HEK293 (cell line): ENCODE measurements around the gene LMOD1.

Experiments used
- CTCF ChIA-PET: fragments of 350-600 bp; formaldehyde crosslinking; extraction: SDS; loops from one replicate; lab custom pipeline; 2021; ENCODE audit warnings: antibody characterized with exemption; lab: Yijun Ruan, JAX
- POLR2A ChIA-PET: fragments of 300-600 bp; formaldehyde crosslinking; extraction: SDS; loops from one replicate; lab custom pipeline; 2020; ENCODE audit warnings: antibody characterized with exemption, inconsistent platforms; lab: Yijun Ruan, JAX
- H3K27ac ChIP-seq: fragments of 200-500 bp; sonication (Bioruptor generic); 2 replicates; pipeline ENCODE4 v1.5.1; 2014; ENCODE audit warnings: low read depth, low read length, control low read depth, inconsistent platforms; ENCODE audit errors: extremely low read depth
- H3K36me3 ChIP-seq, 2 experiments: fragments of 200-500 bp in 1 of 2; sonication (Bioruptor generic) in 1 of 2; 1 replicate in 1 of 2; 2 replicates in 1 of 2; pipeline ENCODE4 v1.5.1; 2014 to 2017; ENCODE audit warnings: inconsistent platforms in 2 of 2, low read length in 2 of 2; ENCODE audit not compliant: control insufficient read depth in 2 of 2, insufficient read depth in 1 of 2
- H3K4me1 ChIP-seq: fragments of 200-500 bp; sonication (Bioruptor generic); 2 replicates; pipeline ENCODE4 v1.5.1; 2014; ENCODE audit warnings: mild to moderate bottlenecking, low read length, inconsistent platforms; ENCODE audit not compliant: control insufficient read depth, insufficient read depth
- H3K4me3 ChIP-seq: 2 replicates; pipeline ENCODE4 v1.5.1; 2011; ENCODE audit warnings: low read depth, mild to moderate bottlenecking, control low read depth, low read length, moderate library complexity
- H3K9me3 ChIP-seq: fragments of 200-500 bp; sonication (Bioruptor generic); 2 replicates; pipeline ENCODE4 v1.5.1; 2014; ENCODE audit warnings: low read depth, low read length, inconsistent platforms; ENCODE audit not compliant: control insufficient read depth, insufficient read depth
- GFI1B ChIP-seq: fragments of 450-650 bp; formaldehyde crosslinking; IDR thresholded peaks from 2 replicates; pipeline ENCODE4 v1.5.1; 2016; ENCODE audit warnings: missing biosample characterization, missing genetic modification characterization
- HOXC10 ChIP-seq: sonication (generic); formaldehyde crosslinking; IDR thresholded peaks from 2 replicates; pipeline ENCODE4 v1.8.1; 2023; ENCODE audit warnings: mild to moderate bottlenecking, missing genetic modification reagents
- TRIM28 ChIP-seq: IDR thresholded peaks from 2 replicates; pipeline ENCODE4 v1.6.1; 2011; ENCODE audit warnings: low read length, control low read depth, borderline replicate concordance
- ZEB2 ChIP-seq: fragments of 450-650 bp; formaldehyde crosslinking; IDR thresholded peaks from 2 replicates; pipeline ENCODE4 v1.5.1; 2016; ENCODE audit warnings: missing biosample characterization, missing genetic modification characterization
- ZFP69B ChIP-seq: fragments of 450-650 bp; formaldehyde crosslinking; IDR thresholded peaks from 2 replicates; pipeline ENCODE4 v1.5.1; 2016; ENCODE audit warnings: missing biosample characterization, missing genetic modification characterization
- ZNF121 ChIP-seq: fragments of 450-650 bp; formaldehyde crosslinking; IDR thresholded peaks from 2 replicates; pipeline ENCODE4 v1.5.1; 2016; ENCODE audit warnings: missing biosample characterization, missing genetic modification characterization
- ZNF266 ChIP-seq: fragments of 450-650 bp; formaldehyde crosslinking; IDR thresholded peaks from 2 replicates; pipeline ENCODE4 v1.5.1; 2016; ENCODE audit warnings: missing biosample characterization, missing genetic modification characterization, low read depth
- ZNF292 ChIP-seq: fragments of 450-650 bp; formaldehyde crosslinking; IDR thresholded peaks from 2 replicates; pipeline ENCODE4 v1.5.1; 2016; ENCODE audit warnings: low read depth, missing biosample characterization, missing genetic modification characterization, borderline replicate concordance
- ZNF302 ChIP-seq: fragments of 450-650 bp; formaldehyde crosslinking; IDR thresholded peaks from 2 replicates; pipeline ENCODE4 v1.5.1; 2016; ENCODE audit warnings: missing biosample characterization, missing genetic modification characterization, low read depth
- ZNF626 ChIP-seq: fragments of 450-650 bp; sonication (Bioruptor Pico); formaldehyde crosslinking; IDR thresholded peaks from 2 replicates; pipeline ENCODE4 v1.5.1; 2018; ENCODE audit warnings: missing biosample characterization, missing genetic modification characterization, inconsistent platforms
- ZNF664 ChIP-seq: fragments of 450-650 bp; formaldehyde crosslinking; IDR thresholded peaks from 2 replicates; pipeline ENCODE4 v1.5.1; 2016; ENCODE audit warnings: missing biosample characterization, missing genetic modification characterization
- TF ChIP-seq, protein P1 (sequence below): fragments of 450-650 bp; formaldehyde crosslinking; optimal IDR thresholded peaks from 2 replicates; pipeline ENCODE3; 2016; ENCODE audit warnings: missing biosample characterization, mild to moderate bottlenecking, missing genetic modification characterization
- TF ChIP-seq, protein P2 (sequence below): fragments of 450-650 bp; formaldehyde crosslinking; IDR thresholded peaks from 2 replicates; pipeline ENCODE4 v1.5.1; 2016; ENCODE audit warnings: missing biosample characterization, missing genetic modification characterization
- TF ChIP-seq, protein P3 (sequence below): fragments of 450-650 bp; formaldehyde crosslinking; IDR thresholded peaks from 2 replicates; pipeline ENCODE4 v1.5.1; 2016; ENCODE audit warnings: missing biosample characterization, missing genetic modification characterization
- TF ChIP-seq, protein P4 (sequence below): fragments of 450-650 bp; IDR thresholded peaks from 2 replicates; pipeline ENCODE4 v1.5.1; 2018; ENCODE audit warnings: missing biosample characterization, missing genetic modification characterization
- TF ChIP-seq, protein P5 (sequence below): fragments of 450-650 bp; formaldehyde crosslinking; IDR thresholded peaks from 2 replicates; pipeline ENCODE4 v1.5.1; 2016; ENCODE audit warnings: missing biosample characterization, missing genetic modification characterization
- TF ChIP-seq, protein P6 (sequence below): fragments of 450-650 bp; formaldehyde crosslinking; IDR thresholded peaks from 2 replicates; pipeline ENCODE4 v1.5.1; 2016; ENCODE audit warnings: missing biosample characterization, missing genetic modification characterization

LMOD1 gene

DNA sequence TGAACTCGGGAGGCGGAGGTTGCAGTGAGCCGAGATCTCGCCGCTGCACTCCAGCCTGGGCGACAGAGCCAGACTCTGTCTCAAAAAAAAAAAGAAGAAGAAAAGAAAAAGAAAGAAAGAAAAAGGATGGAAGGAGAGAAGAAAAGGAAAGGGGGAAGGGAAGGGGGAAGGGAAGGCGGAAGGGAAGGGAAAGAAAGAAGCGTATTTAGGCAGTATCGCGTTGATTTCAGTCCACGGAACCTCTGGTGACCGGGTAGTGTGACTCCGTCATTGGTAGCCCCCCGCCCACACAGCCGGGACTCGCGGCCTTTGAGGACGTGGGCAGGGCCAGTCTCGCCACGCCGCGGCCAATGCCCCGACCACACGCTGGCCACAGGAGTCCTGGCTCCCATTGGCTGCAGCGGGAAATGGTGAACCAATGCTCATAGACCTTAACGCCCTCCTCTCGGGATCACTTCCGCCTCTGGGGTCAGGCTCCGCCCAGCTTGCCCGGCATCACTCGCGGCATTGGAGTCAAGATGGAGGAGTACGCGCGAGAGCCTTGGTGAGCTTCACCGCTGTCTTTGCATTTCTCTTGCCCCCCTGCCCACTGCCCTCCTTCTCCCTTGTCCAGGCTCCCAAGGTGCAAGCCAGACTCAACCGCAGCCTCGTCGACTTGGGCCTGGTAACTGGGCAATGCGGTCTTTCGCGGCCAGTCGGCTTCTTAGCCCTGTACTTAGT is 8.8 kb upstream of the LMOD1 start, which contains the start of gene TIMM17A (continued):
- TF ChIP-seq ZNF121 (no peak), ZEB2 (tag by site-specific recombination) (peak; percentile 64; the same call in 1 of the 2 replicates), ZNF302 (no peak), ZNF292 (tag by site-specific recombination) (0 out of 2 replicates have a peak, but pooled peaks have one; percentile 4), ZNF626 (tag by site-specific recombination) (no peak), ZNF266 (tag by site-specific recombination) (no peak), HOXC10 (CRISPR knock-in tag) (no peak), ZFP69B (tag by site-specific recombination) (peak; percentile 60; the same call in 1 of the 2 replicates), TRIM28 (peak; percentile 71; the same call in 1 of the 2 replicates), GFI1B (tag by site-specific recombination) (no peak)
- TF ChIP-seq, protein P1, sequence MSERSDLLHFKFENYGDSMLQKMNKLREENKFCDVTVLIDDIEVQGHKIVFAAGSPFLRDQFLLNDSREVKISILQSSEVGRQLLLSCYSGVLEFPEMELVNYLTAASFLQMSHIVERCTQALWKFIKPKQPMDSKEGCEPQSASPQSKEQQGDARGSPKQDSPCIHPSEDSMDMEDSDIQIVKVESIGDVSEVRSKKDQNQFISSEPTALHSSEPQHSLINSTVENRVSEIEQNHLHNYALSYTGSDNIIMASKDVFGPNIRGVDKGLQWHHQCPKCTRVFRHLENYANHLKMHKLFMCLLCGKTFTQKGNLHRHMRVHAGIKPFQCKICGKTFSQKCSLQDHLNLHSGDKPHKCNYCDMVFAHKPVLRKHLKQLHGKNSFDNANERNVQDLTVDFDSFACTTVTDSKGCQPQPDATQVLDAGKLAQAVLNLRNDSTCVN = peak; percentile 33
- TF ChIP-seq, protein P2, sequence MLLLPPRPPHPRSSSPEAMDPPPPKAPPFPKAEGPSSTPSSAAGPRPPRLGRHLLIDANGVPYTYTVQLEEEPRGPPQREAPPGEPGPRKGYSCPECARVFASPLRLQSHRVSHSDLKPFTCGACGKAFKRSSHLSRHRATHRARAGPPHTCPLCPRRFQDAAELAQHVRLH (tag by site-specific recombination) = peak; percentile 93
- TF ChIP-seq, protein P3, sequence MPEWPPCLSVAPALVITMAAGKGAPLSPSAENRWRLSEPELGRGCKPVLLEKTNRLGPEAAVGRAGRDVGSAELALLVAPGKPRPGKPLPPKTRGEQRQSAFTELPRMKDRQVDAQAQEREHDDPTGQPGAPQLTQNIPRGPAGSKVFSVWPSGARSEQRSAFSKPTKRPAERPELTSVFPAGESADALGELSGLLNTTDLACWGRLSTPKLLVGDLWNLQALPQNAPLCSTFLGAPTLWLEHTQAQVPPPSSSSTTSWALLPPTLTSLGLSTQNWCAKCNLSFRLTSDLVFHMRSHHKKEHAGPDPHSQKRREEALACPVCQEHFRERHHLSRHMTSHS (tag by site-specific recombination) = 0 out of 2 replicates have a peak, but pooled peaks have one; percentile 23
- TF ChIP-seq, protein P4, sequence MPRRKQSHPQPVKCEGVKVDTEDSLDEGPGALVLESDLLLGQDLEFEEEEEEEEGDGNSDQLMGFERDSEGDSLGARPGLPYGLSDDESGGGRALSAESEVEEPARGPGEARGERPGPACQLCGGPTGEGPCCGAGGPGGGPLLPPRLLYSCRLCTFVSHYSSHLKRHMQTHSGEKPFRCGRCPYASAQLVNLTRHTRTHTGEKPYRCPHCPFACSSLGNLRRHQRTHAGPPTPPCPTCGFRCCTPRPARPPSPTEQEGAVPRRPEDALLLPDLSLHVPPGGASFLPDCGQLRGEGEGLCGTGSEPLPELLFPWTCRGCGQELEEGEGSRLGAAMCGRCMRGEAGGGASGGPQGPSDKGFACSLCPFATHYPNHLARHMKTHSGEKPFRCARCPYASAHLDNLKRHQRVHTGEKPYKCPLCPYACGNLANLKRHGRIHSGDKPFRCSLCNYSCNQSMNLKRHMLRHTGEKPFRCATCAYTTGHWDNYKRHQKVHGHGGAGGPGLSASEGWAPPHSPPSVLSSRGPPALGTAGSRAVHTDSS (tag by site-specific recombination) = no peak

DNA sequence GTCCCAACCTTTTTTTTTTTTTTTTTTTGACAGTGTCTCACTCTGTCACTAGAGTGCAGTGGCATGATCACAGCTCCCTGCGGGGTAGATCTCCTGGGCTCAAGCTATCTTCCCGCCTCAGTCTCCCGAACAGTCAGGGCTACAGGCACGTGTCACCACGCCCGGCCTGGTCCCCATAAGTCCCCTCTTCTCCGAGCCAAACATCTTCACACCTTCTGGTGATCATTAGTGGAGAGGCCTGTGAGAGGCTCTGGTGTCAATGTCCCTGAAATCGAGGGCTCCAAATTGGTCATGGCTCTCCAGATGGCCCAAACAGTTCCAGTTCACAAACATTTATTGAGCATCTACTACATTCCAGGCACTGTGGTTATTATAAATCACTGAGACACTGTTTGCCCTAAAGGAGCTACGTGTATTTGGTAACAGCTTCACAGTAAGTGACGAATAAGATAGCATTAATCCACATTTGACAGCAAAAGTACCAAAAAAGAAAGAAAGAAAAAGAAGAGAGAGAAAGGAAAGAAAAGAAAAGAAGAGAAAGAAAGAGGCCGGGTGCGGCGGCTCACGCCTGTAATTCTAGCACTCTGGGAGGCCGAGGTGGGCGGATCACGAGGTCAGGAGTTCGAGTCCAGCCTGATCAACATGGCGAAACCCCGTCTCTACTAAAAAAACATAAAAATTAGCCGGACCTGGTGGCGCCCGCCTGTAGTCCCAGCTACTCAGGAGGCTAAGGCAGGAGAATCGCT is 8.1 kb upstream of the LMOD1 start:
- POLR2A ChIA-PET = interaction anchor here (0.7 to 1.8 kb wide), 8 partner anchors 8 to 60 kb away, joined by 3 to 16 read pairs (median 4); partner anchors contain the start of genes LMOD1 and RNPEP
- no peaks in the 10 kb centered on the region for H3K9me3 ChIP-seq
- no peak overlapping the region; the same call in 1 of the 2 replicates for H3K27ac ChIP-seq
- no peaks in the 10 kb centered on the region for H3K4me1 ChIP-seq
- H3K36me3 ChIP-seq = peaks cover 17 to 22% of the 10 kb centered on the region in 2 experiments
- peak overlapping the region; percentile 79 for H3K4me3 ChIP-seq
- CTCF ChIA-PET = interaction anchor here (0.6 to 2.6 kb wide), 5 partner anchors 45 to 1075 kb away, joined by 3 to 20 read pairs (median 3); partner anchors contain the start of gene IPO9
- TF ChIP-seq, protein P5, sequence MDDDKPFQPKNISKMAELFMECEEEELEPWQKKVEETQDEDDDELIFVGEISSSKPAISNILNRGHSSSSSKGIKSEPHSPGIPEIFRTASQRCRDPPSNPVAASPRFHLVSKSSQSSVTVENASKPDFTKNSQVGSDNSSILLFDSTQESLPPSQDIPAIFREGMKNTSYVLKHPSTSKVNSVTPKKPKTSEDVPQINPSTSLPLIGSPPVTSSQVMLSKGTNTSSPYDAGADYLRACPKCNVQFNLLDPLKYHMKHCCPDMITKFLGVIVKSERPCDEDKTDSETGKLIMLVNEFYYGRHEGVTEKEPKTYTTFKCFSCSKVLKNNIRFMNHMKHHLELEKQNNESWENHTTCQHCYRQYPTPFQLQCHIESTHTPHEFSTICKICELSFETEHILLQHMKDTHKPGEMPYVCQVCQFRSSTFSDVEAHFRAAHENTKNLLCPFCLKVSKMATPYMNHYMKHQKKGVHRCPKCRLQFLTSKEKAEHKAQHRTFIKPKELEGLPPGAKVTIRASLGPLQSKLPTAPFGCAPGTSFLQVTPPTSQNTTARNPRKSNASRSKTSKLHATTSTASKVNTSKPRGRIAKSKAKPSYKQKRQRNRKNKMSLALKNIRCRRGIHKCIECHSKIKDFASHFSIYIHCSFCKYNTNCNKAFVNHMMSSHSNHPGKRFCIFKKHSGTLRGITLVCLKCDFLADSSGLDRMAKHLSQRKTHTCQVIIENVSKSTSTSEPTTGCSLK (tag by site-specific recombination) = no peak
- peak; percentile 99 for TF ChIP-seq ZNF664 (tag by site-specific recombination)
- TF ChIP-seq, protein P6, sequence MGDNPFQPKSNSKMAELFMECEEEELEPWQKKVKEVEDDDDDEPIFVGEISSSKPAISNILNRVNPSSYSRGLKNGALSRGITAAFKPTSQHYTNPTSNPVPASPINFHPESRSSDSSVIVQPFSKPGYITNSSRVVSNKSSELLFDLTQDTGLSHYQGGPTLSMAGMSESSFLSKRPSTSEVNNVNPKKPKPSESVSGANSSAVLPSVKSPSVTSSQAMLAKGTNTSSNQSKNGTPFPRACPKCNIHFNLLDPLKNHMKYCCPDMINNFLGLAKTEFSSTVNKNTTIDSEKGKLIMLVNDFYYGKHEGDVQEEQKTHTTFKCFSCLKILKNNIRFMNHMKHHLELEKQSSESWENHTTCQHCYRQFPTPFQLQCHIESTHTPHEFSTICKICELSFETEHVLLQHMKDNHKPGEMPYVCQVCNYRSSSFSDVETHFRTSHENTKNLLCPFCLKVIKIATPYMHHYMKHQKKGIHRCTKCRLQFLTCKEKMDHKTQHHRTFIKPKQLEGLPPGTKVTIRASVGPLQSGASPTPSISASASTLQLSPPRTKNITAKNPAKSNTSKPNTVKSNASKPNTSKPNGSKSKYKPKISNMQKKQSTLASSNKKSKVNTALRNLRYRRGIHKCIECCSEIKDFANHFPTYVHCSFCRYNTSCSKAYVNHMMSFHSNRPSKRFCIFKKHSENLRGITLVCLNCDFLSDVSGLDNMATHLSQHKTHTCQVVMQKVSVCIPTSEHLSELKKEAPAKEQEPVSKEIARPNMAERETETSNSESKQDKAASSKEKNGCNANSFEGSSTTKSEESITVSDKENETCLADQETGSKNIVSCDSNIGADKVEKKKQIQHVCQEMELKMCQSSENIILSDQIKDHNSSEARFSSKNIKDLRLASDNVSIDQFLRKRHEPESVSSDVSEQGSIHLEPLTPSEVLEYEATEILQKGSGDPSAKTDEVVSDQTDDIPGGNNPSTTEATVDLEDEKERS (tag by site-specific recombination) = peak; percentile 74; the same call in 1 of the 2 replicates
